ENCODE data around the gene OR7A5. TPM values are rescaled to one million over a fixed set of nuclear protein-coding genes. Genes with fewer than 3 reads are reported as not detected.

The OR7A5 gene
- polyA plus RNA-seq (2012; ENCODE audit: low read depth, missing spikeins), result not detected

GRCh38 chr19:14835011-14835410 is at the start of gene OR7A5, which contains the start of gene OR7C1:
TSS of gene OR7A5 (minus strand) at chr19:14835185. CDS start at chr19:14828241, 6,944 bp downstream.
TSS of gene OR7C1 (minus strand) at chr19:14835185. CDS start at chr19:14800136, 35,049 bp downstream.
- DNase-seq (ENCODE audit: insufficient read length, low spot score) (no peak), FAIRE-seq (no peak)
- no peak for TF ChIP-seq PAX5 (IDR thresholded peaks at IDR 0.05; ENCODE audit: insufficient read depth, low read length, severe bottlenecking)
- TF ChIP-seq POLR2AphosphoS5 (IDR thresholded peaks at IDR 0.05; ENCODE audit: low read depth, low read length), result no peak
- no peak for TF ChIP-seq POU2F2 (IDR thresholded peaks at IDR 0.05; ENCODE audit: low read depth, low read length)
- TF ChIP-seq TAF1 (IDR thresholded peaks at IDR 0.05; ENCODE audit: low read depth, low read length), result no peak
- no peak for TF ChIP-seq POLR2A (IDR thresholded peaks at IDR 0.05; ENCODE audit: low read depth, low read length)
- no peak for TF ChIP-seq SPI1 (IDR thresholded peaks at IDR 0.05; ENCODE audit: low read depth, low read length)

GRCh38 chr19:14871619-14872230 is 36.7 kb upstream of the OR7A5 start:
- DNase-seq (ENCODE audit: insufficient read length, low spot score), result no peak
- no peak for FAIRE-seq
- TF ChIP-seq PAX5 (IDR thresholded peaks at IDR 0.05; ENCODE audit: insufficient read depth, low read length, severe bottlenecking) (no peak), SPI1 (IDR thresholded peaks at IDR 0.05; ENCODE audit: low read depth, low read length) (no peak), POLR2AphosphoS5 (IDR thresholded peaks at IDR 0.05; ENCODE audit: low read depth, low read length) (no peak), POLR2A (IDR thresholded peaks at IDR 0.05; ENCODE audit: low read depth, low read length) (no peak), TAF1 (IDR thresholded peaks at IDR 0.05; ENCODE audit: low read depth, low read length) (no peak), POU2F2 (IDR thresholded peaks at IDR 0.05; ENCODE audit: low read depth, low read length) (no peak)

GRCh38 chr19:14868497-14868896 is 33.5 kb upstream of the OR7A5 start:
- TF ChIP-seq POLR2A (IDR thresholded peaks at IDR 0.05; ENCODE audit: low read depth, low read length) (no peak), TAF1 (IDR thresholded peaks at IDR 0.05; ENCODE audit: low read depth, low read length) (no peak), POLR2AphosphoS5 (IDR thresholded peaks at IDR 0.05; ENCODE audit: low read depth, low read length) (no peak), SPI1 (IDR thresholded peaks at IDR 0.05; ENCODE audit: low read depth, low read length) (no peak), PAX5 (IDR thresholded peaks at IDR 0.05; ENCODE audit: insufficient read depth, low read length, severe bottlenecking) (no peak), POU2F2 (IDR thresholded peaks at IDR 0.05; ENCODE audit: low read depth, low read length) (no peak)
- FAIRE-seq (no peak), DNase-seq (ENCODE audit: insufficient read length, low spot score) (no peak)

GRCh38 chr19:14848822-14849221 is 13.8 kb upstream of the OR7A5 start, which contains the start of gene OR7A10:
TSS of gene OR7A10 (minus strand) at chr19:14848922. CDS start at chr19:14841877, 7,045 bp downstream.
- no peak for DNase-seq (ENCODE audit: insufficient read length, low spot score)
- no peak for FAIRE-seq
- TF ChIP-seq SPI1 (IDR thresholded peaks at IDR 0.05; ENCODE audit: low read depth, low read length), result no peak
- no peak for TF ChIP-seq POLR2AphosphoS5 (IDR thresholded peaks at IDR 0.05; ENCODE audit: low read depth, low read length)
- TF ChIP-seq POU2F2 (IDR thresholded peaks at IDR 0.05; ENCODE audit: low read depth, low read length), result no peak
- TF ChIP-seq TAF1 (IDR thresholded peaks at IDR 0.05; ENCODE audit: low read depth, low read length), result no peak
- no peak for TF ChIP-seq POLR2A (IDR thresholded peaks at IDR 0.05; ENCODE audit: low read depth, low read length)
- TF ChIP-seq PAX5 (IDR thresholded peaks at IDR 0.05; ENCODE audit: insufficient read depth, low read length, severe bottlenecking), result no peak

GRCh38 chr19:14843578-14843977 is 8.6 kb upstream of the OR7A5 start:
- DNase-seq (ENCODE audit: insufficient read length, low spot score) (no peak), FAIRE-seq (no peak)
- TF ChIP-seq PAX5 (IDR thresholded peaks at IDR 0.05; ENCODE audit: insufficient read depth, low read length, severe bottlenecking) (no peak), SPI1 (IDR thresholded peaks at IDR 0.05; ENCODE audit: low read depth, low read length) (no peak)

GRCh38 chr19:14843169-14843568 is 8.2 kb upstream of the OR7A5 start:
- DNase-seq (ENCODE audit: insufficient read length, low spot score), result no peak
- TF ChIP-seq POLR2A (IDR thresholded peaks at IDR 0.05; ENCODE audit: low read depth, low read length) (no peak), PAX5 (IDR thresholded peaks at IDR 0.05; ENCODE audit: insufficient read depth, low read length, severe bottlenecking) (no peak), TAF1 (IDR thresholded peaks at IDR 0.05; ENCODE audit: low read depth, low read length) (no peak), POLR2AphosphoS5 (IDR thresholded peaks at IDR 0.05; ENCODE audit: low read depth, low read length) (no peak), SPI1 (IDR thresholded peaks at IDR 0.05; ENCODE audit: low read depth, low read length) (no peak), POU2F2 (IDR thresholded peaks at IDR 0.05; ENCODE audit: low read depth, low read length) (no peak)
- no peak for FAIRE-seq

GRCh38 chr19:14840206-14840605 is 5.2 kb upstream of the OR7A5 start:
- FAIRE-seq, result no peak
- no peak for TF ChIP-seq TAF1 (IDR thresholded peaks at IDR 0.05; ENCODE audit: low read depth, low read length)
- no peak for TF ChIP-seq POLR2A (IDR thresholded peaks at IDR 0.05; ENCODE audit: low read depth, low read length)
- TF ChIP-seq POLR2AphosphoS5 (IDR thresholded peaks at IDR 0.05; ENCODE audit: low read depth, low read length), result no peak
- no peak for TF ChIP-seq SPI1 (IDR thresholded peaks at IDR 0.05; ENCODE audit: low read depth, low read length)
- no peak for TF ChIP-seq PAX5 (IDR thresholded peaks at IDR 0.05; ENCODE audit: insufficient read depth, low read length, severe bottlenecking)
- no peak for TF ChIP-seq POU2F2 (IDR thresholded peaks at IDR 0.05; ENCODE audit: low read depth, low read length)
- no peak for DNase-seq (ENCODE audit: insufficient read length, low spot score)

GRCh38 chr19:14837391-14837790 is 2.4 kb upstream of the OR7A5 start:
- TF ChIP-seq POLR2A (IDR thresholded peaks at IDR 0.05; ENCODE audit: low read depth, low read length) (no peak), POLR2AphosphoS5 (IDR thresholded peaks at IDR 0.05; ENCODE audit: low read depth, low read length) (no peak), SPI1 (IDR thresholded peaks at IDR 0.05; ENCODE audit: low read depth, low read length) (no peak), TAF1 (IDR thresholded peaks at IDR 0.05; ENCODE audit: low read depth, low read length) (no peak), POU2F2 (IDR thresholded peaks at IDR 0.05; ENCODE audit: low read depth, low read length) (no peak), PAX5 (IDR thresholded peaks at IDR 0.05; ENCODE audit: insufficient read depth, low read length, severe bottlenecking) (no peak)
- FAIRE-seq (no peak), DNase-seq (ENCODE audit: insufficient read length, low spot score) (no peak)

- TF ChIP-seq POU2F2 (IDR thresholded peaks at IDR 0.05; ENCODE audit: low read depth, low read length) (no peak), POLR2AphosphoS5 (IDR thresholded peaks at IDR 0.05; ENCODE audit: low read depth, low read length) (no peak), POLR2A (IDR thresholded peaks at IDR 0.05; ENCODE audit: low read depth, low read length) (no peak), SPI1 (IDR thresholded peaks at IDR 0.05; ENCODE audit: low read depth, low read length) (no peak), TAF1 (IDR thresholded peaks at IDR 0.05; ENCODE audit: low read depth, low read length) (no peak), PAX5 (IDR thresholded peaks at IDR 0.05; ENCODE audit: insufficient read depth, low read length, severe bottlenecking) (no peak)
- no peak for DNase-seq (ENCODE audit: insufficient read length, low spot score)
- no peak for FAIRE-seq
Measured at GRCh38 chr19:14830702-14831101, 4.3 kb downstream of the OR7A5 start.

All from GM12891 (cell line).